Measurements from ENCODE around the gene CISTR. TPM values are rescaled to one million over a fixed set of nuclear protein-coding genes. Genes with fewer than 3 reads are reported as not detected.

Gene CISTR
- total and polyA plus RNA-seq, 2 donors (not counting 1 experiment from before 2014, with no cell fraction given), result not detected

DNA sequence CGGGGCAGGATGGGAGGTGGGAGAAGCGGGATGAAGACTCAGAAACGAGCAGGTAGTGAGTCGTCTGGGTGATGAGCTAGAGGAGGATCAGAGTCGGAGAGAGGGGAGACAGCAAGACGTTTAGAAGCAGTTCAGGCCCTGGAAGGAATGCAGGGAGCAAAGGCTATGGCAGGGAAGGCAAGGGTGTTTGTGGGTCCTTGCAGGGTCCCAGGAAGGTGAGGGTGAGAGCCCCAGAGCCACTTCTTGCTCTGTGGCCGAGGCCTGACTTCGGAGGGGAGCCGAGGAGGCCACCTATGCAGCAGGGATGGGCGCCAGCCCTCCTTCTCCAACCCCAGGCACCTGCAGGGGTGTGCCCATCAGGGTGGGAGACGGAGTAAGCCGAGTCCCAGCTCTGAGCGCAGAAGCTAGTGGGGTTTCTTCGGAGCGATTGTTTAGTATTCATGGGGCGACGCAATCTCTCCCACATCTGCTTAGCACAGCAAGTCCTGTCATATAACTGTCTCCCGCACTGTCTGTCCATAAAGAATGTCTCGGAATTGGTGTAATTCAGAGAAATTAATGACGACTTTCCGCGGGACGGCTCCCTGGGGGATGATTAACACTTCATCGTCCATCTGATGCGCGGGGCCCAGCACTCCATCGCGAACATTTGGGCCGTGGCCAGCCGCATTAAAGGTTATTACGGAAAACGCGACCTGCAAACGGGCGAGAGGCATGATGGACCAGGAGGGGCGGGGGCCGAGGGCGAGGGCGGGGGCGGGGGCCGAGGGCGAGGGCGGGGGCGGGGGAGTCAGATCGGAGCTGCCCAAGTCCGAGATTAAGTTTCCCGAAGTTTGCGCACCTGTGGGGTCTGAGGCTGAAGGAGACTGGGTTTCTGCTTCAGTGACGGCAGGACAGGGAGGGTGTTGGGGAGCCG, 12.3 kb downstream of the CISTR start:
- intact Hi-C loops (cut with micrococcal nuclease), result no loop called here
- TF ChIP-seq EZH2 (IDR thresholded peaks at IDR 0.05; ENCODE audit: borderline replicate concordance, insufficient read depth, low read depth, low read length, poor library complexity, severe bottlenecking), result no peak
- TF ChIP-seq, protein P1, sequence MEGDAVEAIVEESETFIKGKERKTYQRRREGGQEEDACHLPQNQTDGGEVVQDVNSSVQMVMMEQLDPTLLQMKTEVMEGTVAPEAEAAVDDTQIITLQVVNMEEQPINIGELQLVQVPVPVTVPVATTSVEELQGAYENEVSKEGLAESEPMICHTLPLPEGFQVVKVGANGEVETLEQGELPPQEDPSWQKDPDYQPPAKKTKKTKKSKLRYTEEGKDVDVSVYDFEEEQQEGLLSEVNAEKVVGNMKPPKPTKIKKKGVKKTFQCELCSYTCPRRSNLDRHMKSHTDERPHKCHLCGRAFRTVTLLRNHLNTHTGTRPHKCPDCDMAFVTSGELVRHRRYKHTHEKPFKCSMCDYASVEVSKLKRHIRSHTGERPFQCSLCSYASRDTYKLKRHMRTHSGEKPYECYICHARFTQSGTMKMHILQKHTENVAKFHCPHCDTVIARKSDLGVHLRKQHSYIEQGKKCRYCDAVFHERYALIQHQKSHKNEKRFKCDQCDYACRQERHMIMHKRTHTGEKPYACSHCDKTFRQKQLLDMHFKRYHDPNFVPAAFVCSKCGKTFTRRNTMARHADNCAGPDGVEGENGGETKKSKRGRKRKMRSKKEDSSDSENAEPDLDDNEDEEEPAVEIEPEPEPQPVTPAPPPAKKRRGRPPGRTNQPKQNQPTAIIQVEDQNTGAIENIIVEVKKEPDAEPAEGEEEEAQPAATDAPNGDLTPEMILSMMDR (IDR thresholded peaks at IDR 0.05), result no peak
- peak; percentile 50 for DNase-seq

More for the DNA sequence above, 12.3 kb downstream of the CISTR start:
- ATAC-seq (ENCODE audit: low read depth), result no peak
- CTCF ChIA-PET, result interaction anchor here (0.6 to 11.2 kb wide), 9 partner anchors 8 to 780 kb away, joined by 3 to 191 read pairs (median 4); partner anchors contain the start of genes ATP5MC2, CALCOCO1 and CISTR
- Mint-ChIP-seq H3K9me3 (ENCODE audit: insufficient read depth) (no peaks in the 10 kb centered on the region), H3K4me3 (peak overlapping the region; percentile 80), H3K27ac (no peak overlapping the region), H3K27me3 (peaks cover 61% of the 10 kb centered on the region), H3K4me1 (peaks cover 25% of the 10 kb centered on the region)
- peaks cover 0 to 91% (median 65%) of the 10 kb centered on the region in 4 experiments for H3K27me3 ChIP-seq (replicated peaks in 1 of 4; ENCODE audit: control extremely low read depth in 1 of 4, control insufficient read depth in 3 of 4, insufficient read depth in 4 of 4, low read length in 3 of 4)
- H3K4me3 ChIP-seq (ENCODE audit: control extremely low read depth in 1 of 5, extremely low read depth in 1 of 5, insufficient read depth in 1 of 5, low read depth in 2 of 5, low read length in 4 of 5), result peak overlapping the region in 3 of 5 experiments; percentile 7 to 44 (median 13)
- peaks cover 27 to 34% of the 10 kb centered on the region in 2 donors for H3K4me1 ChIP-seq (ENCODE audit: control insufficient read depth in 2 of 2, insufficient read depth in 2 of 2, low read length in 2 of 2)
- POLR2A ChIA-PET, result no interaction called here
- WGBS (ENCODE audit: insufficient coverage), result 3% methylated on average over 26 of the region's 50 CpGs
- peaks cover 0 to 10% (median 0%) of the 10 kb centered on the region in 3 donors for H3K9me3 ChIP-seq (ENCODE audit: control extremely low read depth in 1 of 3, control insufficient read depth in 2 of 3, insufficient read depth in 1 of 3, low read length in 2 of 3)
- H4K20me1 ChIP-seq (ENCODE audit: control insufficient read depth, insufficient read depth, low read length, poor library complexity, severe bottlenecking), result no peaks in the 10 kb centered on the region
- no peak overlapping the region for H3K27ac ChIP-seq (ENCODE audit: low read length in 2 of 2)
- no peaks in the 10 kb centered on the region for H3K79me2 ChIP-seq (ENCODE audit: control insufficient read depth, insufficient read depth, low read length)
- no peaks in the 10 kb centered on the region for H3K36me3 ChIP-seq (replicated peaks in 1 of 2; ENCODE audit: control extremely low read depth in 1 of 2, control insufficient read depth in 1 of 2, extremely low read depth in 1 of 2, insufficient read depth in 2 of 2, low read length in 1 of 2)
- peak overlapping the region; percentile 50 for H3K9ac ChIP-seq (ENCODE audit: low read length)
- peak overlapping the region; percentile 76 for H2AFZ ChIP-seq (ENCODE audit: insufficient read depth, low read depth, low read length, poor library complexity, severe bottlenecking)
- H3K4me2 ChIP-seq (replicated peaks; ENCODE audit: low read depth, low read length, poor library complexity, severe bottlenecking), result peak overlapping the region; percentile 81

All from B cell (primary cell).